Activated T-cell treated with anti-CD3 and anti-CD28 coated beads for 48 hours (primary cell): ENCODE data around the gene LRRC9.
"Not testable (repeated sequence)": the region's sequence is repeated elsewhere in the genome, so short reads cannot be mapped to it uniquely, and the experiment has no call there.

ENCODE experiments used
- DNase-seq: peaks from one replicate; pipeline ENCODE4 v3.0.0-alpha.2; 2020; ENCODE audit warnings: low read depth

LRRC9 gene

DNA sequence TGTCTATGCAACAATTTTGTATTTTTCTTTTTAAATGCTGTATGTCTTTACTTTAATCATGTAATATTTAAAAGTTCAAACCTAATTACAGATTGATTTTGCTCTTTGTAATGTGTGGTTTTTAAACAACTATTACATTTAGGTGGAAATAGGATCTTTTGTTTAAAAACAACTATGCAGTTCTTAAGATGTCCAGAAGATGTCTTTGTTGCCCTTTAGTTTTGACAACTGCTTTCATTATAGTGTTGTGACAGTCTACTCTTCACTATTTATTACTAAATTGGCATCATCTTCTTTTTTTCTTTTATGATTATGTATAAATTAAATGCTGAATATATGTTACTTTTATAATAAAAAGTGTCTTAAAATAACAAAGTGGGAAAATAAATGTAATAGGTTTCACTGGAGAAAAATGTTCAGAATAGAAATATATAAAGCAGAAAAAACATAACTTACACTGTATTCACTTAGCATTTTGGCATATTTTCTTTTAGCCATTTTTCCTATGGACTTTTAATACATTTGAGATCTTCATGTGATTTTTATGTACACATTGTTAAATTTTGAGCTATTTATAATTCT, 144.6 kb downstream of the LRRC9 start:
- no peak for DNase-seq

DNA sequence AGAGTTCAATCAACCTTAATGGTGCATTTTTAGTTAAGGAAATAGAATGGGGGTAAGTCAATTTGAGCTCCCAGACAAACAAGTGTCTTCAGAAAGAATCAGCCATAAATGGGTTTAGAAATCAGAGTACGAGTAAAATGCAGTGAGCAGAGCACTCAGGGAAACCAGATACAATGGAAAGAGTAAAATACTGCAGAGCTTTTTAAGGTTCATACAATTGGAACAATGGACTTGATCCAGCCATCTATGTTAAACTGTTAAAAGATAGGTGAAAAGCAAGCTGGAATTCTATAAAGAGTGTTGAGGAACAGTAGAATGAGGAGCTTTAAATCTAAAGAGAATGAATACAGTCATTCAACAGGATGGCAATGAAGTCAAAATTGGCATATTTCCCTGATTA, 147.9 kb downstream of the LRRC9 start:
- DNase-seq = no peak

DNA sequence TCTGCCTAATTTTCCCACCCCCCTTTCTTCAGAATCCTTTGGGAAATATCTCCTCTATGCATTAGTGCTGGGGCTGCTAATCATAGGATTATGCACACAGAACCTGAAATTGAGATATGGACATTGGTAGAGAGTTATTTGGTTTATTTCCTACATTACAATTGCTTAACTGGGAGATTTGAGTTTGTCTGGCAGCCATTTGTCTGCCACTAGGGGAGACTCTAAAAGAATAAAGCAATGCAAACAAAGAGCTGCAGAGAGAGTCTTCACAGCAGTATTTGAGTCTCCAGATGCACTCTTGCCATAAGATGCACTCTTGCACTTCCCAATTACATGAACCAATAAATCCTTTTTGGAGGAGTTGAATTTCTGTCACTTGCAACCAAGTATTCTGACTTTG, 159.8 kb downstream of the LRRC9 start:
- DNase-seq = no peak

DNA sequence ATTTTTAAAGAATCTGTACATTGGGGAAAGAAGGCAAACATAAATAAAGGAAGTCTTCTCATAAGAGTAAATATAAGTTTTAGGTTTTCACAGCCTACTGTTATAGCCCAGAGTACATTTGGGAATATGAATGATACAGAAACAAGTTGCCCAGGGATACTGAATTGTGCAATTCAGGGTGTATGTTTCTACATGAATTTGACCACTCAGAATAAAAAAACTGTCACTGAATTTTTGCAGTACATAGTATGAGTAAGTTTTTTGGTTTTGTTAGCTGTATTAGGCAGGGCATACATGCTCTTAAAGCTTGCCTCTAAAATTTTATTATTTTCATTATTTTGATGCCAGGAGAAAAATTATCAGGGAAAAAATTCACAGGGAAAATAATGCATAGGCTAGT, 165.1 kb downstream of the LRRC9 start:
- DNase-seq = no peak

DNA sequence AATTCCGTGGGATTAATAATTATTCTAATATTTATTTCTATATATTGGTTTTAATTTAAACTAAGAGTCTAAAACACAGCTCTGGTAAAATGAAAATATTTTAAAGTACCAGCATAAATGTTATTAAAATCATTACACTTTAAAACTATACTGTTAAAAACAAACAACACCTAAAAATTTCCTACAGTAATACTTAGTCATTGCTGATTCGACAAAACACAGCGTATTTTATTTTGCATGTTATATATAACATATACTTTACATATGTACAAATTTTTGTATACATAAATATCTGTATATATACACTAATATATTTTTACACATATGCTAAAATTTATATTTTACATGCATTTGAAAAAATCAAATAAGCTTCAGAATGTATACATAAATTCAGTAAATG, 165.7 kb downstream of the LRRC9 start:
- DNase-seq = no peak

DNA sequence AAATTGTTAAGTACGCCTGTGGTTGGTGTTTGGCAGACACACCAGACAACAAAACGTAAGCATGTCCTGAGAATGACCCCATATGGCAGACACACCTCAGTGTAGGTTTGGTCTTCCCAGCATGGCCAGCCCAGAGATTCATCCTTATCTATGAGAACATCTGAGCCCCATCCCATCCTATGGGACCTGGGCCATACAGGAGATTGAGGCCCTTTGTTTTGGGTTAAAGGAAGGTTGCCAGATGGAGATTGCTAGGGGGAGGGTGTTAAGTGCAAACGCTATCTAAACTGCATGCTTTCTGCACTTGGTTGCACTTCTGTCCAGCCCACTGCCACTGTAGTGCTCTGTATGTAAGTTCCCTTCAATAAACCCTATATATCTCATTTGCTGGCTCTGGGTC, 167.7 kb downstream of the LRRC9 start:
- no peak for DNase-seq

DNA sequence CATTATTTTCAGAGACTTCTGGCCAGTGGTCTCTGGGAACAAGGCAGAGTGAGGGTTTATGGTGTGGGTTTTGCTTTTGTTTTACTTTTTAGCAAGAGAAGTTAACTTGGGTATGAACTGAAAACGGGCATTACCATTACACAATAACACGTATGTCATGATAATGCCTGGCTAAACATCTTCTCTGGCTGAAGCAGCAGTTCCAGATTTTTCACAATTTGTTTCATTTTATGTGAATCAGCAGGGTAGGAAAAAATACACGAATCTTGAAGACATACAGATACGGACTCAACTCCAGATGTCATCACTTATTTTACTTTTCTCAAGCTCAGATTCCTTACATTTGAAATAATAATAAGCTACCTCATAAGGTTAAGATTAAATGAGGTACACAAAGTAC, 169.3 kb downstream of the LRRC9 start:
- no peak for DNase-seq

DNA sequence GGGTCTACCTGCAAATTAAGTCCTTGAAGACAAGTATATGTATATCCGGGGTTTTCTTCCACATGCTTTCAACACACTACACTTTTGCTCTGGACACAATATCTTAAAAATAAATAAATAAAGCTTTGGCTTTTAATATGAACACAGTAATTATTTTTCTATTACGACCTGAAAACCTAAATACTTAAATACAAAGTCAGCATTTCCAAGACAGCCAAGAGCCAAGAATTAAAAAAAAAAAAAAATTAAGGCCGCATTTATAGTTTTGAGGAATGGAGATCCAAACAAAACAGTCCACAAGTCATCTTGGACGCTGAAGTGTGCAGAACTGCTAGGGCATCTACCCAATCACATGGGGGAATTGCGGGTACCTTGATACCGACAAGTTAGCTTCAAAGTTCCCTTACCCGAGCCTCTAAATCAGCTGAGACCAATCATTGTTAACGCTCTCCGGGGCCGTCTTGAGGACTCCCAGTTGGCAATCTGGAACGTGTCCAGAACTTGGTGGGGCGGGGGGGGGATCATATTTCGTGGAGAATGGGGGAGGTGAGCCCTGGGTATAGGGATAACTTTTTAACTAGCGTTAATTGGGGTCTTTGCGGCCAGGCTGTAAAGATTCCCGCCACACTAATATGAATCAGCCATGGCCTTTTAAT, 171.0 kb downstream of the LRRC9 start:
- DNase-seq = no peak

DNA sequence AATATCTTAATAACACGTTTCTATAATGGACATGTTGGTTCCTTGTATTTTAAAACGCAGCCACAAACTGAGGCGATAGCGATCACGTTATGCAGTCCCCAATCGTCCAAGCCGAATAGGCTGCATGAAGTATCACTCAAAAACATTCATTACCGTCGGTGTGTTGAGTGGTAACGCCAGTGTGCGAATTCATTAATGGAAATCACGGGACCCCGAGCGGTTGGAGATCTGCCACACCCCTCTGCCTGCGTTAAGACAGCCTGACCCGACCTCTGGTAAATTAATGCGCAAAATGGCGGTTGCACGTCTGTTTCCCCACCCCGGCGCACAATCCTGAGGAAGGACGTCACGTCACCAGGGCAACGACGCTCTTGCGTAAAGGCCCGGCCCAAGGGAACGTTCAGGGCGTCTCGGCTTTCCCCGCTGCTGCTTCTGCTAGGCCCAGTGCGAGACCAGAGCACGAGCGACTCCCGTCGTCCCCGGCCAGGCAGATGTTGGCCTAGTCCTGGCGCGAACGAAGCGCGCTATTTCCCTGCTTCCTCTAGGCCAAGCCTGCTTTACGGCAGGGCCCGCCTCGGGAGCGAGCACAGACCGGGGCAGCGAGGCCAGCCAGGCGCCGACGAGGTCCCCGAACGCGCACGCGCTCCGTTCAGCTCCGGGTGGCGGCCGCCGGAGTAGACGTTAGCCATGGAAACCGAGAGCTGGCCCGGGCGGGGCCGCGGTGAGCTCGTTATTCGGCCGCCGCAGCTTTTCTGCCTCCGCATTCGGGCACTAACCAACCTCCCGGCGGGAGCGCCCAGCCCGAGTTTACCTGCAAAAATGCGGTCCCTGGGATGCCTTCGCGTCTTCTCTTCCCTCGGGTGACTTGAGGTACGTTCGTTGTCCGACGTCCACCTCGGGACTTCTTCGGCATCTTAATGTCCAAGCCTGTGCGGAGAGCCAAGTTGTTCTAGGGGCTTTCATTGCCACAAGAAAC, 171.9 kb downstream of the LRRC9 start, which contains the start of gene PCNX4:
TSS of gene PCNX4 (plus strand) at position 374 of the 976 bp plus-strand sequence. CDS start 15,716 bp downstream, outside the sequence.
- DNase-seq = peak; percentile 86

DNA sequence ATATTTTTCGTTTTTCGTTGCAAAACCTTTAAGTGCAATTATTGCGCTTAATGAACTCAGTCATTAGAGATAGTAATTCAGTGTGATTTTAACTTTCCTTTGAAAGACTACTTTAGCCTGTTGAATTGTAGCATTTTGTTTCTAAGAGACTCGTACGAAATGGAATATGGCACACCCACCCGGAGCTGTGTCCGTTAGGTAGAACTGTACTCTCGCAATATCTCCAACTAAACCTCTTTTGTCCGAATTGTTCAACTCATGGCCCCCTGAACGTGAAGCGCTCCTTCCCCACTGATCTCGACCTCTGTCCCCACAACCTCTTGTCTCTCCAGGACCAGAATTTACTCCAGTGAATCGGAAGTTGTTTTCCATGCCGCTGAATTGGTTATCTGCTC, 172.6 kb downstream of the LRRC9 start:
- DNase-seq = no peak

DNA sequence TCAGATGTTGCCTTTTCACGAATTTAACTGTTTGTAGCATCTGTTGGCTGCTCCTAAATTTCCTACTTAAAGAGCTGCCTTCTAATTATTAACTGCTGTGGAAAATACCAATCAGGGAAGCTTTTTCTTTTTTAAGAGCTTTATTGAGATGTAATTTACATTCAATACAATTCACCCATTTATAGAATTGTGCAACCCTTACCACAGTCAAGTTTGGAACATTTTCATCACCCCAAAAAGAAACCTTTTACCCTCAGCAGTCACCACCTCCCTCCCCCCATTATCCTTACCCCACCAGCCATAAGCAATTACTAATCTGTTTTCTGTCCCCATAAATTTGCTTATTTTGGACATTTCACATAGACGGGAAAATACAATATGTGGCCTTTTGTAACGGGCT, 173.1 kb downstream of the LRRC9 start:
- DNase-seq = no peak

DNA sequence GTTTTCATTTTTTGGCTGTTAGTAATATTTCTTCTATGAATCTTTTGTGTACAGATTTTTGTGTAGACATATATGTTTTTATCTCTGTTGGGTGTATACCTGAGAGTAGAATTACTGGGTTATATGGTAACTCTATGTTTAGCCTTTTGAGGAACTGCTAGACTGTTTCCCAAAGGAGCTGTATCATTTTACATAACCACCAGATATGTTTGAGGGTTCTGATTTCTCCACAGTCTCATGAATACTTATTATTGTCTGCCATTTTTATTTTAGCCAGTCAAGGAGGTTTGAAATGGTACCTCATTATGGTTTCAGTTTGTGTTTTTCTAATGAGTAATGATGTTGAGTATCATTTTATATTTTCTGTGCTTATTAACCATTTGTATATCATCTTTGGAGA, 173.7 kb downstream of the LRRC9 start:
- DNase-seq = no peak

DNA sequence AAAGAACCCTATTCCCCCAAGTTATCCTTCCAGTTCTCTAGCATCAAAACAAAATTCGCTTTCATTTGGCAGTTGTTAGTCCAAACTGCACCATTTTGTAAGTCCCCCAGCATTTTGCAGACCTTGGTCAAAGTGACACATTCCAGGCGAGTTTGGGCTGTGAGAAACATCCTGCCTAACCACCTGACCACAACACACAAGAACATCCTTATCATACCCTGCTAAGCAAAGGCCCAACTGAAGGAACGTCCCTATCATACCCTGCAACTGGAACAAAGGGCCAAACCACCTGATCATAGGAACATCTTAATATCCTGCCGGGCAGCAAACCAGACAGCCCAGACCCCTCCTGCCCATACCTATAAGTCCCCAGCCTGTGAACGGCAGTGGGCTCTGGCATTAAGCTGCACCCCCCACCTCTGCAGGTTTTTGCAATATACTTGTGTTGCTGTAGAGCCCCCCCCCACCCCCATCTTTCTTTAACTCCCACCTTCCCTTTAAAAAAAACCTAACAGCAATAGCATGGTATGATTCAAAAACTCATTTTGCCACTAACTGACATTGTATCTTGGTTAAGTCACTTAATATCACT, 174.5 kb downstream of the LRRC9 start:
- DNase-seq = no peak

DNA sequence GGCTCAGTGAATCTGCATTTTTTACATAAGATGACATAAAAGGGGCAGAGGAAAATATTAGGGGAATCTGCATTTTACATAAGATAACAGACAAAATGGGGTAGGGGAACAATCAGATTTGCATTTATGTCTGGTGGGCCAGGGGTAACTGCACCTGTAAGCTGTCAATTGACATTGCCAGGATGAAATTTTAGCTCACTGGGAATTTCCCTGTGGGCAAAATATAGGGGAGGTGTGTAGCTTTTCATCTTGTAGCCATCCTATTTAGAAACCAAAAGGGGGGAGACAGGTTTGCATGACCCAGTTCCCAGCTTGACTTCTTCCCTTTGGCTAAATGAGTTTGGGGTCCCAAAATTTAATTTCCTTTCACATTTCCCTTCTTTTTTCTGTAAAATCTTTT, 175.3 kb downstream of the LRRC9 start:
- no peak for DNase-seq

DNA sequence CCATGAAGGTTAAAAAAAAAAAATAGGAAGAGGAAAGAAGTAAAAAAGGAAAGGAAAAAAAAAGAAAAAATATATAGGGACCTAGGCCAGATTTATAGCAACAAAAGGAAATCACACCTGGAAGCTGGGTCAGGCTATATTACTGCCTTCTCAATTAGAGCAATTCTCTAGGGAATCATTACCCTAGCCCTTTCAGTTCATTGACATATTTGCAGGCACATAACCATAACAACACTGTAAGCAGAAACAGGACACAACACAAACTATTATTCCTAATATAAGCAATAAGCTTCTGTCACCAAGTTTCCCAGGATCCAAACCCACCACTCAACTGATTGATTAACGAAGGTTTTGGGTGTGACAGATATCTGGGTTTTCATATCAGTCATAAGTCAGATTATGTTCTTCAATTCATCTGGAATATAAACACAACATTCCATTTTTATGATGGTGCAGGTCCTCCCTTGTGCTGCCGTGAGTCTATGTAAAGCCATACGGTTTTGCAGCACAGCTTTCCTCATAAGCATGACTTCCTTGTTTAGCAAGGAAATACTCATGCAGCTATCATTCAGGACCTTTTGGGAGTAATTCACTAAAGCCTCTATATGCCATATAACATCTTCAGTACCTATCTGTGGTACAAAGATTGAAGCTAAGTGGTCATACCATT, 176.0 kb downstream of the LRRC9 start:
- DNase-seq = no peak

DNA sequence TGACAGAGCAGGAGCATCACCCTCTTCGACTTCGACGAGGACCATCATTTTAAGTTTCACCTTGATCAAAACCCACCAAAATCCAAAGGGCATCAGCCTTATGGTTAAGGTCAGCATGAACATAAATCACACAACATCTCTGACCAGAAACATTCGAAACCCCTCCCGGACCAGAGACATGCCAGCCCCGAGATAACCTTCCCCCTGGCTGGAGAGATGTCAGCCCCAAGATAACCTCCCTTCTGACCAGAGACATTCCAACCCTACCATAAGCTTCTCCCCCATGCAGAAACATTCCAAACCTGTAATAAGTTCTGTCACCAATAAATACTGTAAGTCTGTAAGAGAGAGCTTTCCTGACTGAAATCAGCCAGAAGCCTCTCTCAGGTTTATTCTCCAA, 178.0 kb downstream of the LRRC9 start:
- no peak for DNase-seq

DNA sequence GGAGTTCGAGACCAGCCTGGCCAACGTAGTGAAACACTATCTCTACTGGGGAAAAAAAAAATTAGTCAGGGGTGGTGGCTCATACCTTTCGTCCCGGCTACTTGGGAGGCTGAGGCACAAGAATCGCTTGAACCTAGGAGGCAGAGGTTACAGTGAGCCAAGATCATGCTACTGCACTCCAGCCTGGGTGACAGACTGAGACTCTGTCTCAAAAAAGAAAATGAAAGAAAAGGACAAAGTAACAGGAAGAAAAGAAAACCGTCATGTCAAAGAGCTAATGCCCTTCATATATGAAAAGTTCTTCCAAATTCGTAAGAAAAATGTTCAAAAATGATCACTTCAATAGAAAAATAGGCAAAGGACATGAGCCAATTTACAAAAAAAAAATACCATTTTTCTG, 179.9 kb downstream of the LRRC9 start:
- not testable (repeated sequence) for DNase-seq

DNA sequence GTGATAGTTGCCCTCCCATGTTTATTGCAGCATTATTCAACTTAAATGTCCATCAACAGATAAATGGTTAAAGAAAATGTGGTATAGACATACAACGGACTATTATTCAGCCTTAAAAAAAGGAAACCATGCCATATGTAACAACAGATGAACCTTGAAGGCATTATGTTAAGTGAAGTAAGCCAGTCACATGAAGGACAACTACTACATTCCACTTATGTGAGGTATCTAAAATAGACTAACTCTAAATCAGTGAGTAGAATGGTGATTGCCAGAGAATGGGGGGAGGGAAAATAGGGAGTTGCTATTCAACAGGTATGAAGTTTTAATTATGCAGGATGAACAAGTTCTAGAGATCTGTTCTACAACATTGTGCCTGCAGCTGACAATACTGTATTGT, 181.8 kb downstream of the LRRC9 start:
- DNase-seq = no peak

DNA sequence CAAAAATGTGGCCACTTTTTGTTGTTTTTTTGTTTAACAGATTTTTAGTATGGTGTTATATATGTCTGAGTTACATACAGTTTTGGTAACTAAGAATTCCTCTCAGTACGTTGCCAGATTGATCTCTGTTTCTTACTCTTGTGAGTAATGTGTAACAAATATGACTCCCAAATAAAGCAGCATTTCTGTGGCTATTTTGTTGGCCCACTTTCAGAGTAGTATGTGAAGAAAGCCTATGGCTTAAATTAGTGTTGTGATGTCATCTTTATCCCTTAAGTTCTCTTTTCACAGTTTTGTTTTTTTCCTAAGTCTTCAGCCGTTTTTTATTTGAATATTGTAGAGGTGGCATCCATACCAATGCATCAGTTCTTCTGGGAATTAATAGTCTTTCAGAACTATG, 182.4 kb downstream of the LRRC9 start:
- DNase-seq = no peak

DNA sequence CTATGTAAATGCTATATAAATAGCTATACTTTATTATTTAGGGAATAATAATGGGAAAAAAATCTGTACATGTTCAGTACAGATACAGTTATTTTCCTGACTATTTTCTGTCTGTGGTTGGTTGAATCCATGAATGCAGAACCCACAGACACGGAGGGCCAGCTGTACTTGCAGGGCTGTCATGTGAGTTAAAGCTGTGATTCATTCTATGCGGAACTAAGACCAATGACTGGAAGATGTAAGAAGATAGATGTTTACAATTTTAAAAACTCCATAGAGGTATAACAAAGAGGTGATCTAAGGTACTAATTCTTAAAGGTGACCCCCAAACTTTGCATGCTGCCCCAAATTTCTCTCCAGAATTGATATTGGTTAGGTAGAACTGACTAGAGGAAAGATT, 186.4 kb downstream of the LRRC9 start:
- no peak for DNase-seq

DNA sequence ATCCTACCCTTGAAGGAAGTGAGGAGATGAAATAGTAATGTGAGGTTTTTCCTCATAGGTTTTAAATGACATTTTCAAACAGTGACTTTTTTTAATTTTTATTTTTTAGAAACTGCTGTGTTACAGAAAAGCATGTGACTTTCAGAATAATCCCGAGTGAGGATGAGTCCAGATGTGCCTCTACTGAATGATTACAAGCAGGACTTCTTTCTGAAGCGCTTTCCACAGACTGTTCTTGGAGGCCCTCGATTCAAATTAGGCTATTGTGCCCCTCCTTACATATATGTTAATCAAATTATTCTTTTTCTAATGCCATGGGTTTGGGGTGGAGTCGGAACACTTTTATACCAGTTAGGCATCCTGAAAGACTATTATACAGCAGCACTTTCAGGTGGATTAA, 187.5 kb downstream of the LRRC9 start:
- no peak for DNase-seq

DNA sequence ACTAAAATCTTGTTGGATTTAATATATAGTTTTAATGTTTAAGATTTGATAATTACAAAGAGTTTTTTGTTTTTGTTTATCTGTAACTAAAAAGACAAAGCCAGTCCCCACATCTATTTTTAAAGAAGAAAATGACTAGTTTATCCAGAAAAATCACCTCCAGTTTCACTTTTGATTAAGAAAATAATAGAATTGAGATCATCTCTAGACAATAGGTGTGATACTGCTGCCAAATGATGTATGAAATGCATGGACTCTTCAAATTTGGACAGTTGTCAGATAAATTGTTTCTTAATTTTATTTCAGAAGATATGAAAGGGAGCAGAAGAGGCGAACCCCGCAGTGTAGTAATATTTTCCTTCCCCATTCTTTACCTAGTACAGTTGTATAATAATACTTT, 191.8 kb downstream of the LRRC9 start:
- no peak for DNase-seq
